Activated CD4-positive, alpha-beta memory T cell treated with anti-CD3 and anti-CD28 coated beads, Interleukin-2, amount 10 ng/mL, durations not matched to agents 7 days and 5 days (primary cell): Measurements from ENCODE around the gene LRCH3. TPM values are rescaled to one million over a fixed set of nuclear protein-coding genes. Genes with fewer than 3 reads are reported as not detected.

Experiments used
- CTCF ChIA-PET: fragments of 350-600 bp; sonication (Branson Sonifier 250); formaldehyde crosslinking; loops from one replicate; lab custom pipeline; 2021; ENCODE audit warnings: antibody characterized with exemption, inconsistent platforms; lab: Charles Lee
- POLR2A ChIA-PET: fragments of 350-600 bp; sonication (Branson Sonifier 250); formaldehyde crosslinking; loops from one replicate; lab custom pipeline; 2021; ENCODE audit warnings: antibody characterized with exemption; lab: Charles Lee
- DNase-seq: peaks from one replicate; pipeline ENCODE4 v3.0.0-alpha.2; 2020
- H3K27ac Mint-ChIP-seq: one replicate; pipeline ENCODE4 v1.8.0; 2021; ENCODE audit warnings: mild to moderate bottlenecking, mixed read lengths
- H3K27me3 Mint-ChIP-seq: one replicate; pipeline ENCODE4 v1.8.0; 2021; ENCODE audit warnings: mixed read lengths
- H3K36me3 Mint-ChIP-seq: one replicate; pipeline ENCODE4 v1.8.0; 2021; ENCODE audit warnings: low read depth, mixed read lengths
- H3K4me1 Mint-ChIP-seq: one replicate; pipeline ENCODE4 v1.8.0; 2021; ENCODE audit warnings: mixed read lengths
- H3K4me3 Mint-ChIP-seq: one replicate; pipeline ENCODE4 v1.8.0; 2021; ENCODE audit warnings: mild to moderate bottlenecking, mixed read lengths
- H3K9me3 Mint-ChIP-seq: one replicate; pipeline ENCODE4 v1.8.0; 2021; ENCODE audit warnings: mixed read lengths
- total RNA-seq, 2 experiments: library from RNA; stranded (reverse); gene quantifications; one replicate each; pipeline ENCODE4 v1.2.3, GENCODE V29; 2021

LRCH3 gene
- total RNA-seq, 2 experiments from 2014 or later: 58.5 to 65.8 TPM

- Mint-ChIP-seq H3K4me1 (peaks cover 43% of the 10 kb centered on the region), H3K4me3 (no peak overlapping the region), H3K36me3 (peaks cover 6% of the 10 kb centered on the region), H3K27me3 (no peaks in the 10 kb centered on the region), H3K9me3 (no peaks in the 10 kb centered on the region), H3K27ac (no peak overlapping the region)
- CTCF ChIA-PET: interaction anchor here (1.1 kb wide), 1 partner anchor 8 kb away, joined by 7 read pairs; no protein-coding TSS in a partner anchor
- POLR2A ChIA-PET: no interaction called here
- no peak for DNase-seq
These were observed 3.1 kb downstream of the LRCH3 start for GRCh38 chr3:197794115-197794514.

- Mint-ChIP-seq H3K4me1 (peaks cover 42% of the 10 kb centered on the region), H3K27ac (no peak overlapping the region)
- CTCF ChIA-PET: no interaction called here
These were observed 4.1 kb downstream of the LRCH3 start for GRCh38 chr3:197795200-197795599.

GRCh38 chr3:197796087-197796486 lies 5.0 kb downstream of the LRCH3 start:
- peaks cover 10% of the 10 kb centered on the region for H3K36me3 Mint-ChIP-seq
- no peak overlapping the region for H3K4me3 Mint-ChIP-seq
- no peak overlapping the region for H3K27ac Mint-ChIP-seq
- peaks cover 47% of the 10 kb centered on the region for H3K4me1 Mint-ChIP-seq
- CTCF ChIA-PET: no interaction called here
- no peak for DNase-seq
- POLR2A ChIA-PET: no interaction called here
- no peaks in the 10 kb centered on the region for H3K27me3 Mint-ChIP-seq
- H3K9me3 Mint-ChIP-seq: no peaks in the 10 kb centered on the region

More at GRCh38 chr3:197795200-197795599, 4.1 kb downstream of the LRCH3 start:
- Mint-ChIP-seq H3K9me3 (no peaks in the 10 kb centered on the region), H3K36me3 (peaks cover 9% of the 10 kb centered on the region), H3K27me3 (no peaks in the 10 kb centered on the region), H3K4me3 (no peak overlapping the region)
- POLR2A ChIA-PET: no interaction called here
- DNase-seq: no peak

- H3K4me1 Mint-ChIP-seq: peaks cover 55% of the 10 kb centered on the region
- H3K4me3 Mint-ChIP-seq: no peak overlapping the region
- H3K36me3 Mint-ChIP-seq: peaks cover 4% of the 10 kb centered on the region
- CTCF ChIA-PET: no interaction called here
- no peak for DNase-seq
- POLR2A ChIA-PET: no interaction called here
- no peaks in the 10 kb centered on the region for H3K27me3 Mint-ChIP-seq
- H3K27ac Mint-ChIP-seq: no peak overlapping the region
- H3K9me3 Mint-ChIP-seq: no peaks in the 10 kb centered on the region
These were observed 7.8 kb downstream of the LRCH3 start for GRCh38 chr3:197798863-197799262.

GRCh38 chr3:197800379-197800778 lies 9.3 kb downstream of the LRCH3 start:
- Mint-ChIP-seq H3K27me3 (no peaks in the 10 kb centered on the region), H3K4me1 (peaks cover 47% of the 10 kb centered on the region), H3K27ac (no peak overlapping the region), H3K4me3 (no peak overlapping the region), H3K36me3 (peaks cover 4% of the 10 kb centered on the region), H3K9me3 (no peaks in the 10 kb centered on the region)
- POLR2A ChIA-PET: interaction anchor here (2.2 kb wide), 1 partner anchor 9 kb away, joined by 19 read pairs; the partner anchor contains the start of gene LRCH3
- no peak for DNase-seq
- CTCF ChIA-PET: interaction anchor here (1.2 to 2.0 kb wide), 3 partner anchors 9 to 48 kb away, joined by 3 to 10 read pairs (median 7); partner anchors contain the start of gene LRCH3

- H3K4me1 Mint-ChIP-seq: peaks cover 44% of the 10 kb centered on the region
- ChIA-PET POLR2A (interaction anchor here (0.7 to 2.2 kb wide), 4 partner anchors 11 to 104 kb away, joined by 3 to 19 read pairs (median 4); partner anchors contain the start of gene LRCH3), CTCF (interaction anchor here (0.6 to 2.6 kb wide), 9 partner anchors 9 to 203 kb away, joined by 3 to 7 read pairs (median 3); partner anchors contain the start of gene LRCH3)
- H3K9me3 Mint-ChIP-seq: no peaks in the 10 kb centered on the region
- no peaks in the 10 kb centered on the region for H3K27me3 Mint-ChIP-seq
- peak overlapping the region; percentile 63 for H3K27ac Mint-ChIP-seq
- peaks cover 6% of the 10 kb centered on the region for H3K36me3 Mint-ChIP-seq
- no peak overlapping the region for H3K4me3 Mint-ChIP-seq
- peak; percentile 45 for DNase-seq
These were observed 11.1 kb downstream of the LRCH3 start for GRCh38 chr3:197801891-197802778.

- Mint-ChIP-seq H3K9me3 (no peaks in the 10 kb centered on the region), H3K36me3 (peaks cover 9% of the 10 kb centered on the region), H3K4me3 (no peak overlapping the region), H3K27ac (no peak overlapping the region), H3K4me1 (peaks cover 45% of the 10 kb centered on the region), H3K27me3 (no peaks in the 10 kb centered on the region)
- POLR2A ChIA-PET: interaction anchor here (0.7 to 1.4 kb wide), 4 partner anchors 11 to 103 kb away, joined by 3 to 4 read pairs (median 3); partner anchors contain the start of gene LRCH3
- CTCF ChIA-PET: interaction anchor here (1.3 to 2.6 kb wide), 3 partner anchors 10 to 204 kb away, joined by 3 to 7 read pairs (median 3); no protein-coding TSS in a partner anchor
- DNase-seq: no peak
These were observed 11.9 kb downstream of the LRCH3 start for GRCh38 chr3:197802779-197803459.

GRCh38 chr3:197804511-197804910 lies 13.5 kb downstream of the LRCH3 start:
- H3K4me3 Mint-ChIP-seq: no peak overlapping the region
- CTCF ChIA-PET: no interaction called here

GRCh38 chr3:197807969-197808587 lies 17.0 kb downstream of the LRCH3 start:
- peaks cover 15% of the 10 kb centered on the region for H3K36me3 Mint-ChIP-seq
- CTCF ChIA-PET: no interaction called here
- POLR2A ChIA-PET: no interaction called here
- no peaks in the 10 kb centered on the region for H3K9me3 Mint-ChIP-seq
- no peaks in the 10 kb centered on the region for H3K27me3 Mint-ChIP-seq
- H3K4me1 Mint-ChIP-seq: peaks cover 21% of the 10 kb centered on the region
- H3K27ac Mint-ChIP-seq: no peak overlapping the region
- no peak for DNase-seq
- H3K4me3 Mint-ChIP-seq: no peak overlapping the region

More at GRCh38 chr3:197804511-197804910, 13.5 kb downstream of the LRCH3 start:
- Mint-ChIP-seq H3K4me1 (peaks cover 47% of the 10 kb centered on the region), H3K9me3 (no peaks in the 10 kb centered on the region), H3K27me3 (no peaks in the 10 kb centered on the region), H3K36me3 (peaks cover 13% of the 10 kb centered on the region), H3K27ac (no peak overlapping the region)
- POLR2A ChIA-PET: no interaction called here
- no peak for DNase-seq

GRCh38 chr3:197809356-197810020 lies 18.4 kb downstream of the LRCH3 start:
- POLR2A ChIA-PET: interaction anchor here (0.7 to 1.0 kb wide), 2 partner anchors 15 to 18 kb away, joined by 3 read pairs; partner anchors contain the start of gene LRCH3
- CTCF ChIA-PET: interaction anchor here (0.7 to 1.1 kb wide), 4 partner anchors 8 to 942 kb away, joined by 3 read pairs; partner anchors contain the start of gene SENP5
- Mint-ChIP-seq H3K27ac (no peak overlapping the region), H3K9me3 (no peaks in the 10 kb centered on the region), H3K4me3 (no peak overlapping the region), H3K27me3 (no peaks in the 10 kb centered on the region), H3K36me3 (peaks cover 23% of the 10 kb centered on the region), H3K4me1 (peaks cover 19% of the 10 kb centered on the region)
- DNase-seq: no peak

GRCh38 chr3:197810901-197811300 lies 19.8 kb downstream of the LRCH3 start:
- H3K4me1 Mint-ChIP-seq: peaks cover 19% of the 10 kb centered on the region
- H3K27me3 Mint-ChIP-seq: no peaks in the 10 kb centered on the region
- H3K9me3 Mint-ChIP-seq: no peaks in the 10 kb centered on the region
- ChIA-PET POLR2A (no interaction called here), CTCF (interaction anchor here (1.0 kb wide), 1 partner anchor 9 kb away, joined by 3 read pairs; no protein-coding TSS in a partner anchor)
- H3K4me3 Mint-ChIP-seq: no peak overlapping the region
- no peak for DNase-seq
- H3K36me3 Mint-ChIP-seq: peaks cover 26% of the 10 kb centered on the region
- H3K27ac Mint-ChIP-seq: no peak overlapping the region

- POLR2A ChIA-PET: no interaction called here
- H3K27ac Mint-ChIP-seq: no peak overlapping the region
- peaks cover 17% of the 10 kb centered on the region for H3K4me1 Mint-ChIP-seq
These were observed 20.3 kb downstream of the LRCH3 start for GRCh38 chr3:197811343-197811742.

More at GRCh38 chr3:197811343-197811742, 20.3 kb downstream of the LRCH3 start:
- Mint-ChIP-seq H3K4me3 (no peak overlapping the region), H3K9me3 (no peaks in the 10 kb centered on the region), H3K36me3 (peaks cover 24% of the 10 kb centered on the region), H3K27me3 (no peaks in the 10 kb centered on the region)
- no peak for DNase-seq
- CTCF ChIA-PET: interaction anchor here (1.0 kb wide), 1 partner anchor 10 kb away, joined by 3 read pairs; no protein-coding TSS in a partner anchor
